Right renal cortex interstitium (tissue), 3 donors: Measurements from ENCODE around the gene JHY. TPM values are rescaled to one million over a fixed set of nuclear protein-coding genes. Genes with fewer than 3 reads are reported as not detected.

Experiments
- DNase-seq, 3 donors: peaks; one replicate each; pipeline ENCODE4 v3.0.0-alpha.2; 2013; ENCODE audit warnings: low read depth in 3 of 3, low spot score in 2 of 3
- polyA plus RNA-seq, 3 donors: library from polyadenylated mRNA; unstranded; fragments of 120-200 nt; gene quantifications; one replicate each; pipeline ENCODE4 v1.2.1, GENCODE V29; 2013; ENCODE audit not compliant: insufficient read length in 3 of 3

Gene JHY
- polyA plus RNA-seq, 3 donors = 12.6 to 14.0 (median 13.4) TPM

DNA sequence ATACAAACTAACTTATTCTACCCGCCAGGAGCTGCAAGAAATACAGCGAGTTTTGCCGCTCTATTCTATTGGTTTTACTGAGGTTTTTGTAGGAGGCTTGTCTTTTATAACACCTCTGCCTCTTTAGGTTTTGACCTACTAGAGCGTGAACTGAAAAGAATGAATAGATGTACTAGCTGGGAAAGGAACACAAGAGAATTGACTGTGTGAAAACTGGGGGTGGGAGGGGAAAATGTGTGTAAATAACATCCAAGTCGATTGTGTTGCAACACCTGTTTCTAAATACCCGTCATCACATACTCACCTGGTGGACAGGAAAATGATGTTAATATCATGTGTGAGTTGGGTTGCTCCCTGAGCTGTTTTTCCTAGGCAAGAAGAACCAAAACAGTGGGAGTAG, 12.9 kb upstream of the JHY start:
- DNase-seq = no peak

DNA sequence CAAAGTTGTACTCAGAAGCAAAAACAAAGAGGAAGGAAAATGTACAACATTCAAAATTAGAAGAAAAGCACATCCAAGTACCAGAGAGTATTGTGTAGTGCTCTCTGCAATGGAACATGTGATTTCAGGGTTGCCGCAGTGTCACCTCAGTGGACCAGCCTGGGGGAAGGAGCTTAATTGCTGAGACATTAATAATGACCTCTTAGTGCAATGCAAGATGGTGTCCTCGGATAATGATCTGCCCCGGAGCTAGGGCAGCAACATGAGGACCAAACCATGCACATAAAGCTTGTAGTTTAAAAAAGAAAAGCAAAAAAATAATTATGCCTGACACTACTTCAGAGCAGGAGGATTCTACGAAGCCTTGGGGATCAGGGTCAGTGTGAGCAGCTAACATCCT, 11.3 kb upstream of the JHY start:
- DNase-seq = no peak

DNA sequence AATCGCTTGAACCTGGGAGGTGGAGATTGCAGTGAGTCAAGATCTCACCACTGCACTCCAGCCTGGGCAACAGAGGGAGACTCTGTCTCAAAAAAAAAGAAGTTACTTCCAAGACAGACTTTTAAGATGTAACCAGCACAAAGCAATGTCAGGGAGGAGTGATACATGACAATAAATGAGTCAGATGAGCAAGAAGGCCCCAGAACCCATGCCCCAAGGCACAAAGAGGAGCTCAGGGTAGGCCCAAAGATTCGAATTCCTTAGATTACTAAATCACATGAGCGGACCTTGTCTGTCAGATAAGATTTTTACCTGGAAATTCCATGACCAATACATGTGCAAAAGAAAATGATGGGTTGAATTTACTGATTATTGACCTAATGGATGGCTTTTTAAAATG, 10.5 kb upstream of the JHY start:
- DNase-seq = no peak

DNA sequence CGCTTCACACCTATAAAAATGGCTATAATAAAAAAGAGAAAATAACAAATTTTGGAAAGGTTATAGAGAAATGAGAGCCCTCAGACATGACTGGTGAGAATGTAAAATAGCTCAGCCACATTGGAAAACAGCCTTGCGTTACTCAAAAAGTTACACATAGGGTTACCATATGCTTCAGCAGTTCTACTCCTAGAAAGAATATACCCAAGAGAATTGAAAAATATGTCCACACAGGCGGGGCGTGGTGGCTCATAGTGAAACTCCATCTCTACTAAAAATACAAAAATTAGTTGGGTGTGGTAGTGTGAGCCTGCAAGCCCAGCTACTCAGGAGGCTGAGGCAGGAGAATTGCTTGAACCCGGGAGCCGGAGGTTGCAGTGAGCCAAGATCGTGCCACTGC, 7.6 kb upstream of the JHY start:
- DNase-seq = no peak

DNA sequence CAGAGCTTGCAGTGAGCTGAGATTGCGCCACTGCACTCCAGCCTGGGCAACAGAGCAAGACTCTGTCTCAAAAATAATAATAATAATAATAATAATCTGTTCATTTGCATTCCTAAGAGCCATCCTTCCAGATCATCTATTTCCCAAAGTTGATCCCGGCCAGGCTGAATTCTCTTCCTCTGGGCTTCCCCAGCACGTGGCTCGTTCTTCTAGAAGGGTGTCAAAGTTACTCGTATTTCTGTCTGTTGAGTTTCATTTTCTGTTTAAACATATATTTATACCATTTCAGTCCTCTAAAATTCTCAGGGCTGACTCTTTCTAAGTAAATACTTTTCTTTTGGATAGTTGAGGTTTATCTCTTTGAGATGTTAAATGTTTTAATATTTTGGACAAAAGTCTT, 4.8 kb upstream of the JHY start:
- DNase-seq = no peak

DNA sequence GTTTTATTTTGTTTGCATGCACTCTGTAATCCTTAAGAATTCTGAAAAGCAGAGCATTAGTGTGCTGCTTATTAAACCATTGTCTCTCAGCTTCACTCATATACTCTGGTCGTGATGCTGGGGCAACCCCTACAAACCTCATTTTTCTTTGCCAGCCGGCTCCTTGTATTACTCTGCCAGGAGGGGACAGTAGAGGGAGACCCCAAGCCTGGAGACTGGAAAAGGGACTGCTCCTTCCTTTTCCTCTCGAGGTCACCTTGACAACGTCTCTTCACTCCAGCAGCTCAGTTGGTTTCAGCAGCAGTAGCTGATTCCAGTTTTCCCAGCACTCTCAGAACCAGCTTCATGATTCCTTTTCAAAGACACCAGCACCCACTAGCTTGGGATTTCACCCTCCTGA, 2.8 kb upstream of the JHY start:
- DNase-seq = no peak

DNA sequence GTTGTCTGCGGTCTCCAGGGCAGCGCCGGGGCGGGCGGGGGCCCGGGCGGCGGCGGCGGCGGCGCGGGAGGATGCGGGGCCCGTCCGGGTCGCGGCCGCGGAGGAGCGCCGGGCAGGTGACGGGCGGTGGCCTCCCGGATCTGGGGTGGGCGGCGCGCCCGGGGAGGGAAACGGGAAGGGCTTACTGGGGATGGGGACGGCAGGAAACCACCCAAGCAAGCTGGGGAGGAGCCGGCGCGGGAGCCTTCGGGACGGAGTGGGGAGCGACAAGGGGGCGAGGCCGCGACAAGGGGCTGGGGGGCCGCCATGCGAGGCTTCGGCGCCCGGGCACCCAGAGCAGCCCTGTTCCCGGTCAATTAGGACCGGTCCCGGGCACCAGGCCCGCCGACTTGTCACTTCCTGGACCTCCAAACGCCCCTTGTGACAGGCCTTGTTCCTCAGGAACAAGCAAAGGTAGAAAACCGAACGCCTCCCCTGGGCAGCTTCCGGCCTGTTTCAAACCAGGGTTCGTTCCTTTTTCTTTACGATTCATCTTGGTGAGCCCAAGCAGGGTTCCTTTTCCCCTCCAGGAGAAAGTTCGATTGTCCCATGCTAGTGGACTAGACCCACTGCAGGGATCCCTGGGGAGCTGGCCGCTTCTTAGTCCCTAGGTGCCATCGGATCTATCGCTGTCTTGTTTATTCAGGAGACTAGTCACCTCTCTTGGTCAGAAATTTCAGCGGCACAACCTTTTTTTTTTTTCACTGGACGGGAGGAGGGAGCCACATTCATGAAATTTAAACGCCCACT, 492 bp downstream of the JHY start:
- DNase-seq = peak in 2 of 3 donors; percentile 51 to 57

DNA sequence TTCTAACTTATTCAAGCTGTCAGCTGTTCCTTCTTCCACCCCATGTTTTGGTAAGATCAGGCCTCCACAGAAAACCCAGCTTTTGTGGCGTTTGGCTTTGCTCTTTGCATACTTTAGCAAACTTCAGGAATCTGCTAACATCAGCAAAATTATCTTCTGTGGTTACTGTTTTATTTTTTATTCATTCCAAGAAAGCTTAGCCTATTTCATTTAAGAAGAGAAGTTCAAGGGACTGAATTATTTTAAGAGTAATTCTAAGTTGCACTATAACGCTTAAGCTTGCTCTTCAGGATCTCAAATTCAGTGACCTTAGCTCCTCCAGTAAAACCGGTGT, 1.1 kb downstream of the JHY start:
- DNase-seq = no peak

DNA sequence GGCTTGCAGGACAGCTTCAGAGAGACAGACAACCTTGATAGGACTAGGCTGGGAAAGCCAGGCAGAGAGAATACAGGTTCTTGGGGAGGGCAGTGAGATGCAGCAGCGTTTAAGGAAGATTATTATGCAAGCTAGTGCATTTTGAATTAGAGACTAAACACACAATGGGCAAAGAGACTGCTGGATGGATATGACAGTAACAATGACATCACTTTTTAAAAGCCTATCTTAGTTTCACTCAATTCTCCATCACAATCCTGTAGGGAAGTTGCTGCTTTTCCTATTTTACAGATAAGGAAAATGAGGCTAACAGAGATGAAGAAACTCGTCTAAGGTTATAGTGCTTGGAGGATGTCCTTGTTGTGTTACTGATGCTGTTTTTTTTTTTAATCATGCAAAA, 5.6 kb downstream of the JHY start:
- no peak for DNase-seq

DNA sequence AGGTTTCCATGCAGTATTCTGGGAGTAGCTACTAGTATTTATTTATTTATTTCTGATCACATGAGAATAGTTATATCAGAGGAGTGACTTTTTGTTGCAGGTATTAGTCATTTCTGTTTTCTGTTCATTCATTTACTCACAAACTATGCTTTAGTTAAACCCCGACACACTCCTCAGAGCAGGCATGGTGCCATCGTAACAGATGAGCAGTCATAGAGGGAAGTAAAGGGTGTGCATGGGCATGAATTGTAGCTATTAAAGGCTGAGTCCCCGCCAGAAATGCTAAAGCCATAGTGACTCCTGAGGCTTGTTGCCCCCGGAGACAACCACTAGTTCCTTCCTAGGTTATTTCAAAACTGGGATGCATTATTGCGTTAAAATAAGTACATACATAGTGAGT, 10.6 kb downstream of the JHY start:
- no peak for DNase-seq

DNA sequence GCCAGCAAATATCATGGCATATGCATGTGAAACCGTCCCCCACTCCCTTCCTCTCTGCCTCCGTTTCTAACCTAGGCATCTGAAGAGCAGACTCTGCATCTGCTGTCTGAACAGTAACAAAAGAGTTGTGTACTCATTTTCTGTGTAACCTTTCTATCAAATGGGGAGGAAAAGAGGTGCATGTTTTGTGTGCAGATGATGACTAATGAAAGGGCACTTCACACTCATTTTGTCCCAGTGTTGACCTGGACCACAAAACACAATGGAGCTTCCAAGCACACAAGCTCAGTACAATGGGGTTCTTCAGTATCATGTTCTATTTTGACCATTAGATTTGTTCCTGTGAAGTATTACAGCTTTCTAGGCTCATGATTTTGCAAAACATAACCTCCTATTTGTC, 13.0 kb downstream of the JHY start:
- no peak for DNase-seq

DNA sequence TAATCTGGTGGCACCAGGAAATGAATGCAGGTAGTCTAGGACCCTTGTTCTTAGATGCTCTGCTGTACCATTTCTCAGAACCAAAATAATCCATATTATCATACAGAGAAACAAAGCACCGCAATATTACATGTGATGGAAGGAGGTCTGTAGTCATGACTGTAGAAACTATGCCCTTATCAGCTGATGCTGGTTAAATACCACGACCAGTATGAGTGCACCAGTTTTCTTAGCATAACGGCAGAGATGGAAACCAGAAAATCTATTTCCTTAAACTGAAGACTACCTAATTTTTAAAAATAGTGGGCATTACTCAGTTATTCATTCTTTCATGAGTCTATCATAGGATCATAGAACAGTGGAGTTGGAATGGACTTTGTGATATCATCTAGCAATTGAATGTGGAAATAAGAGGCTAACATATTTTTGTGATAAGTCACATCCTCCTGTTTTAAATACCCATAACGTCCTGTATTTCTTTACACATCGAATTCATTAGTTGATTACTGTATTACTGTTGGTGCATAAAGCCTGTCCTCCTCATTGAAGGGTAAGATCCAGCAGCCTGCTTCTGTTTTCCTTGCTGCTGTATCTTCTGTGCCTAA, 15.1 kb downstream of the JHY start:
- no peak for DNase-seq

DNA sequence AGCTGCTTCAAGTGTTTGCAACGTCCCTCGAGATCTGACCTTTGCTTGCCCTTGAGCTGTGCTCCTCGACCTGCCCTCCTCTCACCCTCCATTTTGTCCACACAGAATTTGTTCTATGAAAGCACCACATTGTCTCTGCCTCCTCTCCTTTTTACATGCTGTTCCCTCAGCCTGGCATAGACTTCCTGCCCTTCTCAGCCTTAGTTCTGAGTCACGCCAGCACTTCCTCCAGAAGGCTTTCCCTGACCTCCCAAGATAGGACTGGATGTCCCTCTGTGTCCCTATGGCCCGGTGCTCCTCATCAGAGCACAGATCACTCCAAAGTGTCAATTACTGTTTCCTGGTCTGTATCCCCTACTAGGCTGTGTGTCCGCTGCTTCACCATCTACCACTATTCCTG, 16.2 kb downstream of the JHY start:
- DNase-seq = no peak

DNA sequence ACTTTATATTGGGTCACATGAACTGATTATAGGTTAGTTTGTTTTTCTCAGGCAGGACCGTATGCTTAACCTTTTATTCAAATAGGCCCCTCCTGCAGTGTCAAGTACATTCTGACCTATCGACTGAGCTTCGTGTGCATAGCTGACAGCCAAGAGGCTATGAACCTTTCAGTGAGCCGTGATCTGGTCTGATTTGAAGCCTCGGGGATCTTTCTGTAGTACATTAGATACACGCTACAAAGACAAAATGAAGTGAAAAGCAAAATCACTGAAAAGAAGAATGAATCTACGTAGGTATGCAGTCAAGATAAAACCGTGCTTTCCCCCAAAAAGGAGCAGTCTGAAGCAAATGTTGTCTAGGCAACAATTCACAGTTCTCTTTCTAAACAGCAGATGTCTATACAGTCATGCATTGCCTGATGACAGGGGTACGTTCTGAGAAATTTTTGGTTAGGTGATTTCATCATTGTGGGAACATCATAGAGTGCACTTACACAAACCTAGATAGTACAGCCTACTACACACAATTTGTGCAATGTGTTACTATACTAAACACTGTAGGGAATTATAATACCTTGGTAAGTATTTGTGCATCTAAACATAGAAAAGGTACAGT, 18.1 kb downstream of the JHY start:
- DNase-seq = no peak

DNA sequence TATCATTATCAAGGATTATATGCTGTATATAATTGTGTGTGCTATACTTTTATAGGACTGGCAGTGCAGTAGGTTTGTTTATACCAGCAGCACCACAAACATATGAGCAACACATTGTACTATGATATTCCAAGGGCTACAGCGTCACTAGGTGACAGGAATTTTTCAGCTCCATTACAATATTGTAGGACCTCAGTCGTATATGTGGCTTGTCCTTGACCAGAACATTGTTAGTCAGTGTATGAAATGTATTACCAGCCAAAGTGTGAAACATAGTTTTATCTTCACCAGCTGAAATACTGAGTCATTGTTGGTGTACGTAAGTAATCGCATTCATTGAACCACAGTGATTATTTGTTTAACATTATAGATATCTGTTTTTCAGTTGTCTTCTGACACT, 20.4 kb downstream of the JHY start:
- no peak for DNase-seq

DNA sequence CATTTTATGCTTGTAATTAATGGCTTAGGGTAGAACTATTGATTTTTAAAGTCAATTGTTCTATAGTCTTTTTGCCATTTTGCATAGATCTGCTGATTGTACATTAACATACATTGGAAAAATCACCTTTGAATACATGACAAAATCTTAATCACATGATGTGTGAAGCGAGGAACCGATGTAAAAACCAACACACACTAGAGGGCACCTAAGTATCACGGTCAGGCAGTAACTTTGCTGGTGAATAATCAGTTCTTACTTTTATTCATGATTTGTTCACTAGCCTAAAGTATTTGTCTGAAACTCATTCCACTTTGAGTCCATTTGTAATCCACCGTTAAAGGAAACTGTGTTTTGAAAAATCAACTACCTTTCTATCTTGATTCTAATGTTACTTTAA, 28.2 kb downstream of the JHY start:
- DNase-seq = no peak

DNA sequence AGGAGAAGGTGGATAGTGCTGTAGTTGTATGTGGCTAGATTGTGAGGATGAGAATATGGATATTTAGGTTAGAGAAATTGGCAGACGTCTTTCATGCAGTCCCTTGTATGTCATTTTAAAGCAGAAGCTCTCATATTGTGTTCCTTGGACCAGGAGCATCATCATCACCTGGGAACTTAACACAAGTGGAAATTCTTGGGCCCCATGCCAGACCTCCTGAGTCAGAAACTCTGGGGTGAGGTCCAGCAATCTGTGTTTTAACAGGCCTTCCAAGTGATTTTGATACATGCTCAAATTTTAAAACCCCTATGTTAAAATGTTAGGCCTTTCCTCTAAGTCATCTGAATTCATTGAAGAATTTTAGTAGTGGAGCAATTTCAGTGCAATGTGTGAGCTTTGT, 34.8 kb downstream of the JHY start:
- DNase-seq = no peak

DNA sequence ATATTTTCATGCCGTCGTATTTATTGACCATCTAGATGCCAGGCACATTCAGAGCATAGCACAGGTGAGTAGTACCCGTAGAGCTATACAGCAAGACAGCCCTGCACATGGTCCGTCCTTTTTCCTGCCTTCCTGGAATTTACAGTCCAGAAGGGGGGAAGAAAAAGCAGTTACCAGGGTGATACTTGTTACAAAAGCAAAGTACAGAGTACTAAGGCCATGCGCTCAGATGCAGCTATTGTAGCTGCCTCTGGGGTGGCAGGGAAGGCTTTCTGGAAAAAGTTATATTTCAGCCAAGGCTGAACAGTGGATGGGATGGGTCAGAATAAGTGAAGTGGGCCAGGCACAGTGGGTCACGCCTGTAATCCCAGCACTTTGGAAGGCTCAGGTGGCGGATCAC, 36.2 kb downstream of the JHY start:
- DNase-seq = no peak

DNA sequence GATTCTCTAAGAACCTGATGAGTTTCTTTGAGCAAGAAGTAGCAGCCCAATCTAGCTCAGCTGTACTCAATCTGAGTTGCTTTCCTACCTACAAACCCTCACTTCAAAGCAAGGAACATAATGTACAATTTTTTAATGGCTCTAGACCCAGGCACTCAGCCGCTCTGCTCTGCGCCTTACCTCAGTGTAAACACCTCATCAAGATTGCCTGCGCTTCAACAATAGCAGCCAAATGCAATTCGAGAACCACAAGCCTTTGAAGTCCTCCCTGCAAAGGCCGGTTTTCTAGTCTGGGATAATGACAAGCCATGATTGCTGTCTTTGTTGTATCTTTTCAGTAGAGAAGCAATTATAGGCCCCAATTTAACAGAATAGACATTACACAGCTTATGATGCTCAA, 38.0 kb downstream of the JHY start:
- DNase-seq = no peak

DNA sequence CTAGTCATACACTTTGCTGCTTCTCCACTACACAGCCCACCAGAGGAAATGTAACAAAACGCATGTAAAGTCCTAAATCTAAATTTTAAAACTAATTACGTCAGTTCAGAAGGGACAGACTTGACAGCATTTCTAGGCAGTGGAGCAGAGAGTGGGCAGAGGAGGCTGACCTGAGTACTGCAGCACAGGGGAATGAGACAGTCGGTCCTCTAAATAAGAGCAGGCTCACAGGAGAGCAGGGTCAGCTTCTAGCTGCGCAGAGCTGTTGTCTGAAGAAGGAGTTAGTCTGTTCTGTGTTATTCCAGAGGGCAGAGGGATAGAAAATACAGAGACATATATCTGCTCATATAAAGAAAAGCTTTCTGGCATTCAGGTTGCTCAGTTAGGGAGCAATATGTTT, 40.3 kb downstream of the JHY start:
- DNase-seq = no peak

DNA sequence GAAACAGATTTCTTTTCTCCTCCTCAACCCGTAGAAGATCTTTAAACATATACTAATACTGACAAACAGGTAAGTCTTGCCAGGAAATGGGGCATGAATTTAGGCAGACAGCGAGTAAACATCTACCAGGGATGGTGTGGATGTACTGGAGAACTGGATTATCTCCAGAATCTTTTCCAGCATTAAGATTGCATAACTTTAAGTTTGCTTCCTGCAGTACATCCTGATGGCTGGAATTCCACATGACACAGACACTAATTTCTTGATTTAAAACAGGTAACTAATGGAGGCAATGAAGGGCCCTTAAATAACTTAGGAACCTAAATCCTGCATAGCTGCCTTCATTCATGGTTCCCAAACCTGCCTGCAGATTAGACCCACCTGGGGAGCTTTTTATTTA, 40.7 kb downstream of the JHY start:
- DNase-seq = no peak

DNA sequence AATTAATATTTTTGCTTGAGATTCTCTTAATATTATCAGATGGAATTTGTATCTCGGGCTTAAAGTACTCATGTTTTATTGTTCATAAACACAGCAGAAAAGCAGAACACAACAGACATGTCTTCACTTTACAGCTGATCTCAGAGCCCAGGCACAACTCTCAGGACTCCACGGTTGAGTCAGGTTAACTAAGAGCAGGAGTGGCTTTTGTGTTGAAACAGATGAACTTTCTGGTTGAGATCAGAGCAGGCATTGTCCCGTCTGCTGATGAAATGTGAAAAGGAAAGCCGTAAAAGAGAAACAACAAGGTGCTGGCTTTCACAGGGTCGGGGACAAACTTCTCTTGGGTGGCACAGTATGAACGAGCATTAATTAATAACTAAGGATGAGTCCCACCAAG, 49.0 kb downstream of the JHY start:
- DNase-seq = no peak

DNA sequence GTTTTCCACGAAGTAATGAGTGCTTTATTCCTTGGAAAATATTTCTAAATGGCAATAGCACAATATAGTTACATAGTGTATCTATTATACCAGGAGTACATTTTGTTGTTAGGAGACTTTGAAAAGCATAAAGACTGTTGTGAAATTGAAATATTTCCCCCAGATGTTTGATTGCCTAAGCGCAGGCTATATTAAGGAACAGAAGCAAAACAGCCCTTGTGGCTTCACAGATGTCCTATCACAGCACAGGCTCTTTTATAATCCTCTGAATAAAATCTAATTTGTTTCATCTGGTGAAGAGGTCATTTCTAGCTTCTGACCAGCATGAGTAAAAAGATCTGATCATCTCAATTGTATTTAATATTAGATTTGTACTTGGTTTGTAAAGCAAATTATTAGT, 50.9 kb downstream of the JHY start:
- DNase-seq = no peak
